Activated T-cell treated with anti-CD3 and anti-CD28 coated beads, Interleukin-2, amount 50 U/mL, for 24 hours (primary cell): Measurements from ENCODE around the gene WRNIP1.

Experiments used
- DNase-seq: peaks from one replicate; pipeline ENCODE4 v3.0.0-alpha.2; 2020
- H3K27ac Mint-ChIP-seq: 2 replicates; pipeline ENCODE4 v1.8.0; 2020; ENCODE audit warnings: mild to moderate bottlenecking, mixed read lengths
- H3K27me3 Mint-ChIP-seq: 2 replicates; pipeline ENCODE4 v1.8.0; 2020; ENCODE audit warnings: mixed read lengths
- H3K36me3 Mint-ChIP-seq: 2 replicates; pipeline ENCODE4 v1.8.0; 2020; ENCODE audit warnings: low read depth, mixed read lengths
- H3K4me1 Mint-ChIP-seq: 2 replicates; pipeline ENCODE4 v1.8.0; 2020; ENCODE audit warnings: low read depth, mixed read lengths
- H3K4me3 Mint-ChIP-seq: 2 replicates; pipeline ENCODE4 v1.8.0; 2020; ENCODE audit warnings: mild to moderate bottlenecking, moderate library complexity, mixed read lengths
- H3K9me3 Mint-ChIP-seq: 2 replicates; pipeline ENCODE4 v1.8.0; 2020; ENCODE audit warnings: mixed read lengths

WRNIP1 gene

DNA sequence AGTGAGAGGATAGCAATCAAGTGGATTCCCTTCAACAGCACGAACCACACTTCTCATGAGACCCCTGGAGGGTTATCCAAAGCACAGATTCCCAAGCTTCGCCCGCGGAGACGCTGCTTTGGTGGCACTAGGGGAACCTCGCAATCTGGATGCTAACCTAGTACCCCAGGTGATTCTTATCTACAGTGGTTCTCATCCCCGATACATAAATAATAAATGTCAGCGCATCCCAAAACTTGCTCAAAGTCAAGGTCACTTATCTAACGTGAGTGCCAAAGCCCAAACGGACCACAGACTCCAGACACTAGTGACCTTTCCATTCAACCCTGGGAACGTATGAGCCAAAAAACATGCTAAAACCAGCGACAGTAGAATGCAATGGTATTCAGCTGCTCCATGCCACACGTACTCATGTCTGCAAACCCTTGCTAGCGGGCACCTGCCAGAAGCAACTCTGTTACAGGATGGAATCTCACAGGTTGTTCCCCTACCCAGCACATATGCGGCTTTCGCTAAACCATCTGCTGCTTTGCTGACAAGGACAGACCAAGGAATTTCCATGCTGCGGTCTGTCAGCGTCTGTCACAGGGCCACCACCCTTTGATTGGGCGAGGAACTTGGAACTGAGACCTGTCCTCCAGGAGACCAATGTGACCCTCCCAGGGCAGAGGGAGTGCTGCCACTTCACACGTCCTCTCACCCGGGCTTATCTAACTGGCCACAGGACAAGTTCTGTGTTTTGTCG is 31.3 kb upstream of the WRNIP1 start:
- no peak for DNase-seq
- H3K4me1 Mint-ChIP-seq = peaks cover 21% of the 10 kb centered on the region
- no peaks in the 10 kb centered on the region for H3K9me3 Mint-ChIP-seq
- no peaks in the 10 kb centered on the region for H3K36me3 Mint-ChIP-seq
- peaks cover 4% of the 10 kb centered on the region for H3K27me3 Mint-ChIP-seq
- no peak overlapping the region for H3K4me3 Mint-ChIP-seq
- no peak overlapping the region for H3K27ac Mint-ChIP-seq

DNA sequence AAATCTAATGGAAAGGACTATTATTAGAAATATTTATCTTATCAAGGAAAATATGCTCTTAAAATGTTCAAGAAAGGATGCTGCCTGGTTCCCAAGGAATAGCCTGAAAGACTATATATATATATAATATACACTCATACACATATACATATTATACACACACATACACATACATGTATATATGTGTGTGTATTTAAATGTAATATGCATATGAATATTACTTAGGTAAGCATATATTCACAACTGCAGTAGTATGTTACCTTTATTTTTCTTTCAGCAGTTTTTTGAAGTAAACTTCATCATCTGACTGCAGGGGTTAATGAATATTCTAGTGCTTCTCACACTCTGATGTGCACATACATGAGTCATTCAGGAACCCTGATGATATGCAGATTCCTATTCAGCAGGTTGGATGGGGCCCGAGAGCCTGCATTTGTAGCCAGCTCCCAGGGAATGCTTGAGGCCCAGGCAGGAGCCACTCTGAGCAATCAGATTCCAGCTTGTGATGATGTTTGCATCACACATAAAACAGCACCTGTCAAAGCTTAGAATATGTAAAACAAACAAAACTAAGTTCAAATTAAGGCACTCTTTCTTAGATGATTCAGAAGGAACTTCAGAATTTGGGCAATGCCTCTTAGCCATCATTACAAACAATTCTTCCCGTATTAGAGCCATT is 30.6 kb upstream of the WRNIP1 start:
- Mint-ChIP-seq H3K4me1 (peaks cover 23% of the 10 kb centered on the region), H3K36me3 (no peaks in the 10 kb centered on the region), H3K27ac (no peak overlapping the region), H3K4me3 (no peak overlapping the region), H3K9me3 (no peaks in the 10 kb centered on the region), H3K27me3 (peaks cover 4% of the 10 kb centered on the region)
- DNase-seq = no peak

DNA sequence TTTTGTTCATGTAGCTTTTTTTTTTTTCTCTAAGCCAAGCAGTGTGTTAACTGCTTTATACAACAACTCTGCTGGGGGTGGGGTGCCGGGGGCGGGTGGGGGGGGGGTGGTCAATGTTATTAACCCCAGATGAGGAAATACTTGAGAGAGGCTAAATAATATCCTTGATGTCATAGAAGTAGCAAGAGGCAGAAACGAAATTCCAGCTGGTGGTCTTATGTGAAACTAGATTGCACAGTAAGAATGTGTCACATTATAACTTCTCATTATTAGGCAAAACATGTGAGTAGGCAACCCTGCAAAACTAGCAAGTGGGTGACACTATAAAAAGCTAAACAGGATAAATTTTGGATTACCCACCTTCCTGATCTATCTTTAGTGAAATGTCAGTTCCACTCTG is 27.3 kb upstream of the WRNIP1 start:
- H3K36me3 Mint-ChIP-seq = no peaks in the 10 kb centered on the region
- H3K9me3 Mint-ChIP-seq = no peaks in the 10 kb centered on the region
- peaks cover 18% of the 10 kb centered on the region for H3K4me1 Mint-ChIP-seq
- H3K4me3 Mint-ChIP-seq = no peak overlapping the region
- DNase-seq = no peak
- H3K27me3 Mint-ChIP-seq = no peaks in the 10 kb centered on the region
- no peak overlapping the region for H3K27ac Mint-ChIP-seq

DNA sequence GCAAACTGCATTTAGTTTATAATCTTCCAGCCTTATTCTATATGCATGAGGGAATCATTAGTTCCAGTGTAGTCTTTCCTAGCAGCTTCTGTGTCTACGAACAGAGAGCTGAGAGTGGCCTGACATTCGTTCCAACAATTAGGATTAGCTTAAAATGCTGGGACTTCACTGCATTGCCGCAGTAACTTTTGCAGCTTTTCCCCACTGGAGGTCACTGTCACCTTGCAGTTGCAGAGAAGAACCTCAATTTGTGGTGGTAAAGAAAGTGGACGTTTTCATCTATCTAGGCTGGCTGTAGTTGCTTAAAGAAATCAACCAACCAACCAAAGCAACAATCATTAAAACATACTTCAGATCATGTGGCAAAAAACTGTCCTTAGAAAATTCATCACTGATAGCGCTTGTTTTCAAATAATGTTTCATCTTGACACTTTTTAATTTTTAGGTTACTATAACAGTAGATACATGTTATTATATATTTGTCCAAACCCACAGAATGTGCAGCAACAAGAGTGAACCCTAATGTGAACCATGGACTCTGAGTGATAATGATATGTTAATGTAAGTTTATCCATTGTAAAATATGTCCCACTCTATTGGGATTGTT is 26.7 kb upstream of the WRNIP1 start:
- Mint-ChIP-seq H3K27me3 (no peaks in the 10 kb centered on the region), H3K9me3 (no peaks in the 10 kb centered on the region), H3K4me1 (peaks cover 13% of the 10 kb centered on the region), H3K27ac (no peak overlapping the region), H3K4me3 (no peak overlapping the region), H3K36me3 (no peaks in the 10 kb centered on the region)
- peak; percentile 41 for DNase-seq

DNA sequence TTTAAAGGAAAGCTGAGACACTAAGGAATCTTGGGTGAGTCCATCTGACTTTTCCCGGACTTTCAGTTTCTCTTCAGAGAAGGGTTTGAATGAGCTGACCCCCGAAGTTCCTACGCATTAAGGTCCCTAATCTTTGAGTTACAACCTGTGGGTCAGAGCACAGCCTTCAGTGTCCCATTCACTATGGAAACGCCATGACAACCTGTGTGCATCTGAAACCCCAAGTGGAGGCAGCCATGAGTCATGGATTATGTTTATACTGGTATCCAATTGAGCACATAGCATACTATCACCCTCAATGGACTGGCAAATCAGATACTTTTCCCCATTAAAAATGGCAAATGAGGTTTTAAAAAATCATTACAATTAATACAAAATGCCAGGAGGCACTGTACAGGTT is 25.9 kb upstream of the WRNIP1 start:
- no peaks in the 10 kb centered on the region for H3K9me3 Mint-ChIP-seq
- no peak for DNase-seq
- H3K27ac Mint-ChIP-seq = no peak overlapping the region
- H3K27me3 Mint-ChIP-seq = no peaks in the 10 kb centered on the region
- H3K4me1 Mint-ChIP-seq = peaks cover 13% of the 10 kb centered on the region
- H3K36me3 Mint-ChIP-seq = no peaks in the 10 kb centered on the region
- no peak overlapping the region for H3K4me3 Mint-ChIP-seq

- no peak overlapping the region for H3K27ac Mint-ChIP-seq
- no peaks in the 10 kb centered on the region for H3K9me3 Mint-ChIP-seq
- no peak overlapping the region for H3K4me3 Mint-ChIP-seq
- H3K4me1 Mint-ChIP-seq = peaks cover 13% of the 10 kb centered on the region
- H3K27me3 Mint-ChIP-seq = no peaks in the 10 kb centered on the region
- no peaks in the 10 kb centered on the region for H3K36me3 Mint-ChIP-seq
- no peak for DNase-seq
Observed at GRCh38 chr6:2740581-2740980, 24.6 kb upstream of the WRNIP1 start.

- DNase-seq = no peak
- Mint-ChIP-seq H3K27me3 (no peaks in the 10 kb centered on the region), H3K4me3 (no peak overlapping the region), H3K36me3 (no peaks in the 10 kb centered on the region), H3K4me1 (peaks cover 13% of the 10 kb centered on the region), H3K9me3 (no peaks in the 10 kb centered on the region), H3K27ac (no peak overlapping the region)
Observed at GRCh38 chr6:2741756-2742155, 23.4 kb upstream of the WRNIP1 start.

DNA sequence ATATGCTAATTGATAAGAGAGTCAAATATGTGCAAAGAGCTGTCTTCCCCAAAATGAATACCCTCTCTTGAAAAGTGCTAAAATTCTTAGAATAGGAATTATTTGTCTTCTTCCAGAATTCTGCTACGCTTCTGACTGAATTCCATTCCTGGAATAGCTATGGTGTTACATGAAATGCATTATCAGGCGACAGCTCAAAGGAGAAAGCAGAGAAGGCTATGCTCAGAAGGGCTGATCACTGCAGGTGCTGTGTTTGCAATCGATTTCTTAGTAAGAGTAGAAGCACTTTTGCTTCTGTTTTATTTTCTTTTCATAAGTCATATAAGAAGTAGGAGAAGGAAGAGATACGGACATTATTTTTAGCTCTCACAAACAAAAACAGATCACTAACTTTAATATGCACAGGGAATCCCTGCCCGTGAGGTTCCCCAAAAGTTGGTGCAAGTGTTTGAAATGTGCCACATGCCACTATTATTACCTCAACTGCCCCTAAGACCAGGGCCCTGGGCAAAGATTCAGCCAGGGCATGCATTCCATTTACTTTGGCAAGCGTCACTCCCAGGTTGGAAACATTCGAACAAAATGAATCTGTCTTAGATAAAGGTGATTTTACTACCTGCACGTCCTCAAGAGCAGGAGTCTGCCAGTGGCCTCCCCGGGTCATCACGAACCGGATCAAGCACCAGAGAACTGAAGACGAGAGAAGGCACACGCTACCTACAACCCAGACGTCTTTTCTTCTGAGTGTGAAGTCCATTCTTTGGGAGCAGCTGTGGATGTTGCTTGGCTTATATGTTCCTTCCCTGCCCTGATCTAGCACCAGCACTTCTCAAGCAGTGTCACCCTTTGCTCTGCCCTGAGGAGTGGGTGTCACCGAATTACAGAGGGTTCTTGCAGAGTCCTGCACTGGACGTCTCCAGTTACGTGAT is 21.6 kb upstream of the WRNIP1 start:
- no peak for DNase-seq
- no peak overlapping the region for H3K4me3 Mint-ChIP-seq
- peaks cover 3% of the 10 kb centered on the region for H3K4me1 Mint-ChIP-seq
- H3K9me3 Mint-ChIP-seq = no peaks in the 10 kb centered on the region
- no peak overlapping the region for H3K27ac Mint-ChIP-seq
- no peaks in the 10 kb centered on the region for H3K27me3 Mint-ChIP-seq
- no peaks in the 10 kb centered on the region for H3K36me3 Mint-ChIP-seq

DNA sequence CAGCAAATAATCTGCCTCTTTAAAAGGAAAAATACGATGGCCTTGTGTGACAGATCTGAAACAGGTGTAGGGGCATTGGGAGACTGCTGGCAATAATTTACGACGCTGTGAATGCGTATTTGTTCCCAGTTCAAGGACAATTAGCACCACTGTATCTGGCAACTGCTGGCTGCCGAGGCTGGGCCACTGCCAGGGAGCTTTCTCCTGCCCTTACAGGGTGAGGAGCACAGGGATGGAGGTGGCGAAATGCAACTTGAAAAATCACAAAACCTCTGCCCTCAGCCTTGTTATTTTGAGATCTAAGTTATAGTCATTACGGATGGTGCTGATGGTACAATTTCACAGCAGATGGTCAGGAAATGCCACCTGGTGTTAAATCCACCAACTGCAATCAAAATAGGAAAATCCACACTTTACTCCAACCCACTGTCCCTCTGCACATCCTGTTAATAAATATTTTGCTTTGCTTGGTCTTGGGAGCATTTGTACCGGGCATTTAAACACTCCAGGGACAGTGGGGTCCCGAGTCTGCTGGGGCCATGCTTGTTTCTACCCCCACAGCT is 20.9 kb upstream of the WRNIP1 start:
- Mint-ChIP-seq H3K4me1 (peaks cover under 1% of the 10 kb centered on the region), H3K36me3 (no peaks in the 10 kb centered on the region), H3K4me3 (no peak overlapping the region), H3K27me3 (no peaks in the 10 kb centered on the region), H3K9me3 (no peaks in the 10 kb centered on the region), H3K27ac (no peak overlapping the region)
- no peak for DNase-seq

- Mint-ChIP-seq H3K4me3 (no peak overlapping the region), H3K27ac (no peak overlapping the region), H3K36me3 (no peaks in the 10 kb centered on the region), H3K9me3 (no peaks in the 10 kb centered on the region), H3K4me1 (no peaks in the 10 kb centered on the region), H3K27me3 (no peaks in the 10 kb centered on the region)
- DNase-seq = no peak
Observed at GRCh38 chr6:2744778-2745177, 20.4 kb upstream of the WRNIP1 start.

DNA sequence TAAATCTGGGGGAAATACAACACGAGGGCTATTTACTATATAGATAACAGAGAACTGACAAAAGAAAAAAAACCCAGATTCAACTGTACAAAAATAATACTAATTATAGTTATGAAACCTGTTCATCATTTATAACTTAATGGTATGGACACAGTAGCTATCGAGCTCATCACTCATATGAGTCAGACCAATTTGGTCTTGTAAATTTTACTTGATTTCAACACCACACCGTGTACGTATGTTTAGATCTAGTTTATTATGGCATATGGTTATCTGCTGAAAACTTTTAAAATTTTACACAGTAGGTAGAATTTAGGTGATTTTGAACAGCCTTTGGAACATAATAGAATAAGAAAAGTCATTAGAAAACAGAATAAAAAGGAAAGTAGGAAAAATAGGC is 19.9 kb upstream of the WRNIP1 start:
- Mint-ChIP-seq H3K36me3 (no peaks in the 10 kb centered on the region), H3K4me1 (peaks cover 3% of the 10 kb centered on the region), H3K4me3 (no peak overlapping the region), H3K9me3 (no peaks in the 10 kb centered on the region), H3K27ac (no peak overlapping the region), H3K27me3 (peaks cover under 1% of the 10 kb centered on the region)
- no peak for DNase-seq

DNA sequence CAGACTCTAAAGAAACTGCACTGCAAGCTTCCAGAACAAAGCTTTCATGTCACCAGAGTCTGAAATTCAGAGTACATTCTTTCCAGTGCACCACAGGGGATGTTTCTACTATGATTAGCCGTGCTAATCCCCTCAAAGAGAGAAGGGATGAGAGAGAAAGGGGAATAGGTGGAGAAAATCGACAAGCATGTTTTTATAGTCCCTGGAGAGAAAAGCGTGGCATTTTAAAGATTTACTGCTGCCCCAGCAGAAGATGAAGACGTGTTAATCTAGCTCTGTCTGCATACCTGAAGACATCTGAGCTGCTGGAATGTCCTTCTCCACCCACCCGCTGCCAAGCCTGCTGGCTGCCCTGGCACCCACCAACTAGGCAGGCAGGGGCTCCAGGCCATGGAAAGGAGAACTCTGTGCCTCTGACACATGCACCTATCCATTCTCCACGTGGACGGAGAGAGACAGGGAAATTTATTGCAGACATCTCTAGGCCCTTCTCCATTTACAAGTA is 18.6 kb upstream of the WRNIP1 start:
- no peak overlapping the region for H3K27ac Mint-ChIP-seq
- no peak overlapping the region for H3K4me3 Mint-ChIP-seq
- H3K4me1 Mint-ChIP-seq = peaks cover 3% of the 10 kb centered on the region
- DNase-seq = no peak
- H3K27me3 Mint-ChIP-seq = peaks cover 13% of the 10 kb centered on the region
- no peaks in the 10 kb centered on the region for H3K9me3 Mint-ChIP-seq
- no peaks in the 10 kb centered on the region for H3K36me3 Mint-ChIP-seq

DNA sequence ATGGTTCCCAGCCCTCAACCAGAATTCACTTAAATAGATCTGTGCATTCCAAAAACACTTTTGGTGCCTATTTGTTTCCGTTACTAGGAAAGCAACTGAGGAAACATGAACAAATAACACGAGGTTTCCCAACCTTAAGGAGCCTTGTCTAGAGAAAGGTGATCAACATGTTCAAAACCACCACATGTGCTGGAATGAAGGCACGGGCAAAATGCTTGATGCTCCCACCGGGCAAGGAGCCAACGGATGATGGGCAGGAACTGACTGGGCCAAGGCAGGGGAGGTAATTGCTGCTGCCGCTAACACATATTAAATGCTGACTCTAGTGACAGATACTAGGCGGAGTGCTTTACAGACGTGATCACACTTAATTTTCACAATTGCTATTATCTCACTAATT is 17.0 kb upstream of the WRNIP1 start:
- Mint-ChIP-seq H3K4me1 (peaks cover 3% of the 10 kb centered on the region), H3K9me3 (no peaks in the 10 kb centered on the region), H3K27me3 (peaks cover 24% of the 10 kb centered on the region), H3K4me3 (no peak overlapping the region), H3K27ac (no peak overlapping the region), H3K36me3 (no peaks in the 10 kb centered on the region)
- DNase-seq = no peak

DNA sequence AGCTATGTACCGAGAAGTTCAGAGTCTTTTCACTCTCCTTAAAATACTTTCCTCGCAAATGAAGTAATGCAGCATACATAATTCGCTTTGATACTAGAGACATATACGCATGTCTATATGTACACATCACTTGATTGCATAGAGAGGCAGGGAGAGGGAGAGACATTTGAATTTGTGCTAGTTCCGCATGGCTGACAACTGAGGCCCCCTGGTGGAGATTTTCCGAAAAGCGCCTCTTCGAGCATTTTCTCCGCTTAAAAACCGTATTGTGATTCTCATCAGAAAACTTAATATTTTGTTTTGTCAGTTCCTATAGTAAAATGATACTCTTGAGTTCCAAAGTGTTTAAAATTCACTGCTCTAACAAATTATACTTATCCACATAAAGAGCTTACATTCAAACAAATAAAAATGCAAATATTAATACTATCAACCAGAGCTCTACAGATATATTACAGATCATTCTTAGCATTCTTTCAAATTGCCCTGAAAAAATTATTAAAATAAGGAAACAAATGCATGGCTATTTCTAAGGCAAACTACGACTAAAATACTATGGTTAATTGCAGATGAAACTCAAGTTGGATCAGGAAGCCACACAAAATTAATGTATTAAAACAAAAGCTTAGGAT is 15.1 kb upstream of the WRNIP1 start:
- Mint-ChIP-seq H3K27ac (no peak overlapping the region), H3K36me3 (no peaks in the 10 kb centered on the region), H3K4me1 (peaks cover 5% of the 10 kb centered on the region), H3K9me3 (no peaks in the 10 kb centered on the region), H3K27me3 (peaks cover 34% of the 10 kb centered on the region), H3K4me3 (no peak overlapping the region)
- DNase-seq = peak; percentile 73
